ENCODE results near the gene ARL4D. TPM values are rescaled to one million over a fixed set of nuclear protein-coding genes. Genes with fewer than 3 reads are reported as not detected.

The ARL4D gene
- total and polyA plus RNA-seq, 2 donors (not counting 3 experiments of a cell fraction or from before 2014, with no cell fraction given) = 3.8 to 4.1 TPM

GRCh38 chr17:43383826-43384475, 14.8 kb upstream of the ARL4D start:
- Histone ChIP-seq H4K20me1 (replicated peaks; ENCODE audit: control insufficient read depth, extremely low read depth, insufficient read depth, low read length) (no peaks in the 10 kb centered on the region), H3K9me1 (replicated peaks; ENCODE audit: control insufficient read depth, extremely low read depth, insufficient read depth, low read length) (no peaks in the 10 kb centered on the region), H3K9ac (replicated peaks; ENCODE audit: extremely low read depth, insufficient read depth, low read length) (no peak overlapping the region), H2AFZ (ENCODE audit: low read depth, low read length) (no peak overlapping the region), H3K4me3 (replicated peaks in 1 of 3; ENCODE audit: insufficient read depth in 1 of 3, low read depth in 1 of 3, low read length in 3 of 3) (no peak overlapping the region), H3K27ac (ENCODE audit: insufficient read depth, low read depth, low read length) (no peak overlapping the region), H3K4me2 (ENCODE audit: insufficient read depth, low read length) (no peak overlapping the region), H3K79me2 (ENCODE audit: control insufficient read depth, insufficient read depth, low read length) (no peaks in the 10 kb centered on the region), H3K27me3 (ENCODE audit: control insufficient read depth in 2 of 2, insufficient read depth in 2 of 2, low read length in 2 of 2) (peaks cover 2 to 6% of the 10 kb centered on the region in 2 experiments), H3K9me3 (replicated peaks; ENCODE audit: control insufficient read depth, insufficient read depth, low read length) (no peaks in the 10 kb centered on the region), H3K36me3 (ENCODE audit: control insufficient read depth in 2 of 2, extremely low read depth in 1 of 2, insufficient read depth in 2 of 2, low read length in 2 of 2) (no peaks in the 10 kb centered on the region), H3K4me1 (ENCODE audit: control insufficient read depth, extremely low read depth, insufficient read depth, low read length) (no peaks in the 10 kb centered on the region)
- DNase-seq (ENCODE audit: low read depth, low spot score) = no peak
- no TSS peak for BruUV-seq (replicated peaks)
- intact Hi-C loops (cut with micrococcal nuclease) = no loop called here
- TF ChIP-seq EZH2 (IDR thresholded peaks at IDR 0.05; ENCODE audit: borderline replicate concordance, low read depth, low read length, severe bottlenecking) (no peak), JUN (IDR thresholded peaks at IDR 0.05; ENCODE audit: borderline replicate concordance, insufficient read depth, insufficient read length, low read depth) (no peak), CTCF (IDR thresholded peaks at IDR 0.05; ENCODE audit: extremely low read depth in 1 of 2, insufficient read depth in 1 of 2, low read depth in 1 of 2, low read length in 2 of 2) (no peak), GATA2 (IDR thresholded peaks at IDR 0.05; ENCODE audit: insufficient read depth, insufficient read length, low read depth, low read length) (no peak), POLR2AphosphoS5 (IDR thresholded peaks at IDR 0.05; ENCODE audit: insufficient read depth, low read depth, low read length) (no peak), MAX (IDR thresholded peaks at IDR 0.05; ENCODE audit: insufficient read depth, insufficient read length) (no peak), FOS (IDR thresholded peaks at IDR 0.05; ENCODE audit: borderline replicate concordance, insufficient read depth, low read length) (no peak), POLR2A (IDR thresholded peaks at IDR 0.05; ENCODE audit: low read depth, low read length) (no peak), MYC (IDR thresholded peaks at IDR 0.05; ENCODE audit: low read depth, low read length) (no peak)
- no peak for FAIRE-seq
- POLR2A ChIA-PET = interaction anchor here (1.0 kb wide), 1 partner anchor 16 kb away, joined by 4 read pairs; no protein-coding TSS in a partner anchor
- CTCF ChIA-PET = interaction anchor here (1.1 to 1.3 kb wide), 3 partner anchors 10 to 100 kb away, joined by 3 to 4 read pairs (median 3); partner anchors contain the start of gene DHX8
- dilution Hi-C loops (cut with MboI; ENCODE audit: extremely low pct_ligation_motif_present, low sequenced_read_pairs) = no loop called here

All from endothelial cell of umbilical vein (primary cell).